22Rv1 (cell line): ENCODE results near the gene NFATC4.

ENCODE experiments used
- H3K27ac ChIP-seq: fragments of 450-650 bp; 2 replicates; pipeline ENCODE4 v1.5.1; 2017
- ZFX ChIP-seq: fragments of 450-650 bp; IDR thresholded peaks from 2 replicates; pipeline ENCODE4 v1.6.1; 2017; ENCODE audit warnings: antibody characterized with exemption, borderline replicate concordance
- TF ChIP-seq, protein P1 (sequence below): fragments of 450-650 bp; IDR thresholded peaks from 2 replicates; pipeline ENCODE4 v1.5.1; 2017; ENCODE audit warnings: mild to moderate bottlenecking

Gene NFATC4

GRCh38 chr14:24398653-24399446, 30.9 kb downstream of the NFATC4 start, which contains the start of gene NYNRIN:
TSS of gene NYNRIN (plus strand) at chr14:24399003. CDS start at chr14:24399247, 244 bp downstream.
- TF ChIP-seq, protein P1, sequence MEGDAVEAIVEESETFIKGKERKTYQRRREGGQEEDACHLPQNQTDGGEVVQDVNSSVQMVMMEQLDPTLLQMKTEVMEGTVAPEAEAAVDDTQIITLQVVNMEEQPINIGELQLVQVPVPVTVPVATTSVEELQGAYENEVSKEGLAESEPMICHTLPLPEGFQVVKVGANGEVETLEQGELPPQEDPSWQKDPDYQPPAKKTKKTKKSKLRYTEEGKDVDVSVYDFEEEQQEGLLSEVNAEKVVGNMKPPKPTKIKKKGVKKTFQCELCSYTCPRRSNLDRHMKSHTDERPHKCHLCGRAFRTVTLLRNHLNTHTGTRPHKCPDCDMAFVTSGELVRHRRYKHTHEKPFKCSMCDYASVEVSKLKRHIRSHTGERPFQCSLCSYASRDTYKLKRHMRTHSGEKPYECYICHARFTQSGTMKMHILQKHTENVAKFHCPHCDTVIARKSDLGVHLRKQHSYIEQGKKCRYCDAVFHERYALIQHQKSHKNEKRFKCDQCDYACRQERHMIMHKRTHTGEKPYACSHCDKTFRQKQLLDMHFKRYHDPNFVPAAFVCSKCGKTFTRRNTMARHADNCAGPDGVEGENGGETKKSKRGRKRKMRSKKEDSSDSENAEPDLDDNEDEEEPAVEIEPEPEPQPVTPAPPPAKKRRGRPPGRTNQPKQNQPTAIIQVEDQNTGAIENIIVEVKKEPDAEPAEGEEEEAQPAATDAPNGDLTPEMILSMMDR, result no peak
- no peak for TF ChIP-seq ZFX
- no peak within 1 kb of the TSS for H3K27ac ChIP-seq

GRCh38 chr14:24399447-24399822, 31.5 kb downstream of the NFATC4 start:
- TF ChIP-seq ZFX, result no peak

DNA sequence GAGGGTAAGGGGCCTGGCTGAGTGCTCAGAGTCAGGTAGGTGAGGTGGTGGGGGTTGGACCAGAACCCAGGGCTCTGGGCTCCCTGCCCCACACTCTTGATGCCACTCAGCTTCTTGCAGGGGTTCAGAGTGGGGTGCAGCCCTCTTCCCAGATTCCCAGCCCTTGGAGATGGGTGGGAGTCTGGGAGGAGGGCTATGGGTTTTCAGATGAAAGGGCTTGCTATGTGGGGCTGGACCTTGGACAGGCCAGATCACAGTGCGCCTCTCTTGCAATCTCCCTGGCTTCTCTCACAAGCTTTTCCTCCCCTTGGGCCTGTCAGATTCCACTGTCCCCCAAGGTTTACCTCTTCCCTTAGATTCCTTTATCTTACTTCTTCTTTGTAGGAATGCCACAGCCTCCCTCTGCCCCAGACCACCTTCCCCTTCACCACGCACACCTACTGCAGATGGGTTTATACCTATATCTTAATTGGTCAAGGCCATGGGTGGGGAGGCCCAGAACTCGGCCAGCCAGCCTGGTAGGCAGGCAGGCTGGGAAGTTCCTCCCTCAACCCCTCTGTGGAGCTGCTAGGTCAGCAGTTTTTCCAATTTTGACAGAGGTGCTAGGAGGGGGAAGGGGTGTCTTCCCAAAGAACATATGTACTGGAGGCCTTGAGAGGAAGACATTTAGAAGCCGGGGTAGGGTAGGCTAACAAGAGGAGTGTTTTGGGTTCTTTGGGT, 32.2 kb downstream of the NFATC4 start:
- TF ChIP-seq ZFX, result no peak
- TF ChIP-seq, protein P1, result no peak
- H3K27ac ChIP-seq, result no peak overlapping the region

More at GRCh38 chr14:24399447-24399822, 31.5 kb downstream of the NFATC4 start:
- no peak overlapping the region for H3K27ac ChIP-seq

DNA sequence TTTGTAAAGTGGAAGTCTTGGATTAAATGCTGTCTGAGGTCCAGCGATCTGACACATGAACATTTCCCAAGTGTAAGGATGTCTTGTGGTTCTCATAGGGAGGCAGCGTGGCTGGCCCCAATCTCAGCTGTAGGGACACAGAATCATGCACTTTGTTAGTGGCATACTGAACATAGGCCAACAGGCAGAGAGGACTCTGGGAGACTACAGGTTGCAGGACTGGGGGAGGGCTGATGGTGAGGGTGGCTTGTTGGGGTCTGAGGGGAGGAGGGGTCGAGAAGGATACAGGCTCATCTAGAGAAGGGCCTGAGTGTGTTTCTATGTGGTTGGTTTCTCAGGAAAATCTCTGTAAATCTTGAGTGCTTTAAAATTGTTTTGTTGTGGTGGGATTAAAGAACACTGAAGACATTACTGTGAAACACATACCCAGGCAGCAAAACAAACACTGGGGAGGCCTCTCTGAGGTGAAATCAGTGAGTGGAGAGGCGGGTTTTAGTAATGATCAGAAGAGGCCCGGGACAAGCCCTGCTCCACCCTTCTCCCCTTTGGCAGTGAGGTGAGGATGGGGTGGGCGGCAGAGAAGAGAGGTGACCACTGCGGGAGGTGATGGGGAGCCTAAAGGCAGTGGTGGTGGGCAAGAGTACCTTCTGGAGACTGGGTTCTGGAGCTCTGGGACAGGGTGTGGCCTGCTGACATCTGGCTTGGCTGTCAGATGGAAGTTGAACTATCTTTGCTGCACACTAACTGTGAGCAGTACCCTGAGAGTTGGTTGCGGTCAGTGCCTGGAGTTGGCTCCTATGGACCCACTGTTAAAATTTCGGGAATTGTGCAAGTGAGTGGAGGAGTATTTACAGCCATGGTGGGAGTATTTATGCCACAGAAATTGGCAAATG, 34.1 kb downstream of the NFATC4 start:
- no peak overlapping the region for H3K27ac ChIP-seq
- TF ChIP-seq ZFX, result no peak
- TF ChIP-seq, protein P1, result no peak

DNA sequence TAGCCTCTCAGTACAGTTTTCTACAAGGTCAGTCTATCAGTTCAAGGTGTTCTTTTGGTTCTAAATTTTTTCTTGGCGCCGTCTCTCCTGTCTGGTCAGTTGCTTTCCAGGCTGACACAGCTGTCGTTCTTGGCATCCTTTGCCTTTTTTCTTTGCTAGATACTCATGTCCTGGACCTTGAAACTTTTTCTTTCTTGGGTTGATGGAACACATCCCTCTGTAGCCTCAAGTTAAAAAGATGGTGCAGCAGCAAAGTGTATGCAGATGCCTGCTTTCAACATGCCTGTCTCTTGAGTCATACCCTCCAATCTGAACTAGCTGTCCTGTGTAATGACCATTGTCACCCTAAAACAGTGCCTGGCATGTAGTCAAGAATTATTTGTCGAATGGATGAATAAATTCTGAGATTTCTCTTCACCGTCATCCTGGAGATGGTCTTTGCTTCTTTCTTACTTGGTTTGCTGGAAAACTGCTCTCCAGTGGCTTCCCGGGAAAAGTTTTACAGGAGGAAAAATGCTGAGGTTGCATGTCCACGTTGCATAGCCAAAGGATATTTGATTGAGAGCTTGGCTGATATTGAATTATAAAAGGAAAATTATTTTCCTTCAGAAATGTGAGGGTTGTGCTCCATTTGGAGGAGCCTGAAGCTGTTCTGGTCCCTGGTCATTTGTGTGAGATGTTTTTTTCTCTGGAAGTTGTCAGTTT, 35.5 kb downstream of the NFATC4 start:
- H3K27ac ChIP-seq, result no peak overlapping the region
- TF ChIP-seq, protein P1, result no peak

DNA sequence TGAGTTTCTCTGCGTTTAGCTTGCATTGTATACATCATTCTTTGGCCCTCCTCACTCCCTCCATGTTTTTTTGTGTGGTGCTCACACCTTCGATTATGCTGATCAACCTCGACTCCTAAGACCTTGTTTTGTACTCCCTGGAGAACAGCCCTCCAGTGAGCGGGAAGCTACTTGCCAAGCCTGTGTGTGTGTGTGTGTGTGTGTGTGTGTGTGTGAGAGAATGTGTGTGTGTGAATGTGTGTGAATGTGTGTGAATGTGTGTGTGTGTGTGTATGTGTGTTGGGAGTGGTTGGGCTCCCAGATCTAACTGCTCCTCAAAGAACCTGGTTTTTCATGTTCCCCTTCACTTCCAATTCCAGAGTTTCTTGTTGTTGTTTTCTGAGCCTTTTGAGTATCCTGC, 36.8 kb downstream of the NFATC4 start:
- no peak overlapping the region for H3K27ac ChIP-seq
- TF ChIP-seq ZFX, result no peak
- TF ChIP-seq, protein P1, result no peak

DNA sequence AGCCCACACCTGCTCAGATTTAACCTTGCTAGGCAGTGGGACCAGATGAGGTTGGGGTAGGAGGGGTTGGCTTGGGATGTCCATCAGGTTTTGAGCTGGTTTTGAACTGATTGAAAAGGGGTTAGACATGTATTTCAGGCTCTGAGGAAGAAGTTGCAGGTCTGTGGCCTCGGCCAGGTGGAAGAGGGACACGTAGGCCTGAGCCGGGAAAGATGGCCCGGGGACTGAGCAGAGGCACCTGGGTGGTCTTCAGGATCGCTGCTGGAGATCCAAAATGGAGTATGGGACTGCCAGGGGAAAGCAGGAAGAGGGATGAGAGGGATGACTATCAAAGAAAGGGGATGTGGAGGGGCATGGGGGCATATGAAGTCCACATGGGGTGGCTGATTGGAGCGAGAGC, 38.4 kb downstream of the NFATC4 start:
- no peak overlapping the region for H3K27ac ChIP-seq
- TF ChIP-seq ZFX, result no peak
- TF ChIP-seq, protein P1, result no peak
